GM18867 (cell line): ENCODE measurements around the gene HYAL1.

ENCODE experiments used
- ATAC-seq: cut with Tn5 transposase; IDR thresholded peaks from one replicate; pipeline ENCODE4 v1.9.1; 2021; ENCODE audit warnings: mild to moderate bottlenecking, moderate library complexity; ENCODE audit not compliant: unreplicated experiment

HYAL1 gene, protein sequence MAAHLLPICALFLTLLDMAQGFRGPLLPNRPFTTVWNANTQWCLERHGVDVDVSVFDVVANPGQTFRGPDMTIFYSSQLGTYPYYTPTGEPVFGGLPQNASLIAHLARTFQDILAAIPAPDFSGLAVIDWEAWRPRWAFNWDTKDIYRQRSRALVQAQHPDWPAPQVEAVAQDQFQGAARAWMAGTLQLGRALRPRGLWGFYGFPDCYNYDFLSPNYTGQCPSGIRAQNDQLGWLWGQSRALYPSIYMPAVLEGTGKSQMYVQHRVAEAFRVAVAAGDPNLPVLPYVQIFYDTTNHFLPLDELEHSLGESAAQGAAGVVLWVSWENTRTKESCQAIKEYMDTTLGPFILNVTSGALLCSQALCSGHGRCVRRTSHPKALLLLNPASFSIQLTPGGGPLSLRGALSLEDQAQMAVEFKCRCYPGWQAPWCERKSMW

DNA sequence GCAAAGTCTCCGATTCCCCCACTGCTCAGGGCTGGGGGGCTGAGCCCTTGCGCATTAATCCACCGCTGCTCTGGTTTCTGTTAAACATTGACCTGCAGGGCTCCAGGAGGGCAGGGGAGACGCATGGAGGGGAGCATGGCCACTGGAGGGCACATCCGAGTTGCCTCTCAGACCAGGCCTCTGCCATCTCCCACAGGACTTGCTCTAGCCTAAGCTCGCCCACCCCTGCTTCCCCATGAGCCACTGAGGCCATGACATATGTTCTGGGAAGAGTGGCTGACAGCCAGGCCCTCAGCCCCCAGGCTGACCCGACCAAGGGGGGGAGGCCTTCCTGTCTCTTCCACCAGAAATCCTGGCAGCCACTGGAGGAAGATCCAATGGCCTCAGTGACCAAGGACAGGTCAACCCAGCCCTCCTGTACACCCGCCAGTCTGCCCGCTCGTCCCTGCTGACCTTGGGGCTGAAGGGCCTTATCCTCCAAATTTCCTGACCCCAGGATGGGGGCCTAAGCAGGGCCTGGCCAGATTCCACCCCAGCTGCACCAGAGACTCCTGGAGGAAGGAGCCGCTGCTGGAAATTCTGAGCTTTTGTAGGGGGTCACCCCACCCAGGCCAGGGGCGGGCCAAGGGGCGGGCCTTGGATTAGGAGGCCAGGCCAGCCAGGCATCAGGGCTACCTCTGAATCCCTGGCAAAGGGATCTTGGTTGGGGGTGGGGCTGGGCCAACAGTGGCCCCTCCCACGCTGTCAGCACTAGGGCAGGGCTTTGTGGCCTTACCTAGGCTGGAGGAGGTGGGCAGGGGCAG lies at the start of gene HYAL1:
HYAL1 (minus strand) TSS at position 562 of the 803 bp plus-strand sequence. CDS start 618 bp downstream, outside the sequence.
- ATAC-seq = no peak

DNA sequence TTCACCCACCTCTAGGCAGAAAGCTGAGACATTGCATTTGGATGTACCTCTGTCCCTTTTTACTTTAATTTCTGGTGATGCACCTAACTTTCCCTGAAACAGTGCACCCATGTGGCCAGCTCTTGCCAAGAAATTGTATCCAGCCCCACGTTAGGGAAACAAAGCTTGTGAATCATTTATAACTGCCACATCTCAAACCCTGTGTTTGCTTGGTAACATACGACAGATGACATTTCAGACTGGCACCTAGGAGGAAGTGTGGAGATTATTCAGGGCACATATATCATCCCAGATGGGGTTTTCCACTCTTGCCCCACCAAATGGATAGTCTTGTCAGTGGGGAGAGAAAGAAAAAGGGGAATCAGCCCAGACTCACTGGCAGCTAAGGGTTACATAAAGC lies 49.4 kb upstream of the HYAL1 start:
- ATAC-seq = no peak

DNA sequence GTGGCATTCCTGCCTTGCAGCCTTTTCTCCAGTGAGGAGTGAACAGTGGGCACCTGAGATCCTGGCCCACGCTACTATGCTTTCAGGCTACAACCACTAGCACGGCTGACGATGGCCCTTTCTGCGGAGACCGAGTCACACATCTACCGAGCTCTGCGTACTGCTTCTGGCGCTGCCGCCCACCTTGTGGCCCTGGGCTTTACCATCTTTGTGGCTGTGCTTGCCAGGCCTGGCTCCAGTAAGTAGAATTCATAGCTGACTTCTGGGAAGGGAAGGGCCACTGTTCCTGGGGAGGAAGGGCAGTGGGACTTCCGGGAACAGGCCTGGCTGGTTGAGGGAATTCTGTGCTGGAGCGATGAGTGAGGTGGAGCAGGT lies 47.9 kb upstream of the HYAL1 start:
- no peak for ATAC-seq

DNA sequence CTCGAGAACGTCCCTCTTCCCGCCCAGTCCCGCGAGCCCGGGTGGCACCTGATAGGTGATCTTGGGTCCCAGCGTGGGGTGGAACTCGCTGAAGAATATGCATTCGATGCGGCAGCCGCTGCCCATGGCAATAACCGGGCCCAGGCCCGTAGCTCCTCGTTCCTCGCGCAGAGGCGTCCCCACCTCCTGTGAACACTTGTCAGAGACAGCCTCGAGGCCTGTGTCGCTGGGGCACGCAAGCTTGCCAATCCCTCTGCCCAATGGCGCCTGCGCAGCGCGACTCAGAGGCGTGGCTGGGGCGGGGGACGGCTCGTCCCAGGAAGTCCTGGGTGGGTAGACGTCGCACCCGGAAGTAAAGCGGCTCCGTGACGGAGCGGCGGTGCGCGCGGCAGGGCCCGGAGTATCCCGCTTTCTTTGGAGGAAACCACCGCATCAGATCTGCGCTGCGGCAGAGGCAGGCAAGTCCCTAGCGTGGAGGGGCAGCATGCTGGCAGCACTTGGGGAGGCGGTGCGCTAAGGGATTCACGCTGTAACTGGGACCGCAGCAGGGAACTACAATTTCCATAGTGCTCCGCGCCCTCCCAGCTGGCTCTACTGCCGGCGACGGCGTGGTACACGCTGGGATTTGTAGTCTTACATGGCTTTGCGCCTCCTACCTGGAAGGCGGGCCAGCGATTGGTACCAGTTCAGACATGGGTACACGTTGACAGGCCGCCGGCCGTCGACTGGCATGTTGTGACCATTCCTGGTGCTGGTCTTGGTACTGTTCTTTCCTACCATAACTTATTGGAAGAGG lies 47.4 kb upstream of the HYAL1 start, which contains the start of the genes CYB561D2 and NPRL2:
CYB561D2 (plus strand) TSS at position 336 of the 796 bp plus-strand sequence. CDS start 572 bp downstream, outside the sequence.
NPRL2 (minus strand) TSS at position 249 of the 796 bp plus-strand sequence; CDS start at position 126, 123 bp downstream.
- ATAC-seq = peak; percentile 83

DNA sequence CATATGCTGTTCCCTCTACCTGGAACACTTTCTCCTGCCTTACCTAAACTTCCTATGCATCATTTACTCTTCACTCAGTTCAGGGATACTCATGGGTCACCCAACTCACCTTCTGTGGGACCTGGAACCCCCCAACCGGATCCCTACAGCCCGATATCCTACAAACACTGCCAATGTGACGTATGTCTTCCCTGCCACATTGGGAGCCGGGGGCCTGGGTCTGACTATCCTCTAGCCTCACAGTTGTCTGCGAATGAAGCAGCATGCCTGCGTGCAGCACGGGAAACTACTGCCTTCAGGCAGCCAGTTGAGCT lies 46.8 kb upstream of the HYAL1 start:
- no peak for ATAC-seq

DNA sequence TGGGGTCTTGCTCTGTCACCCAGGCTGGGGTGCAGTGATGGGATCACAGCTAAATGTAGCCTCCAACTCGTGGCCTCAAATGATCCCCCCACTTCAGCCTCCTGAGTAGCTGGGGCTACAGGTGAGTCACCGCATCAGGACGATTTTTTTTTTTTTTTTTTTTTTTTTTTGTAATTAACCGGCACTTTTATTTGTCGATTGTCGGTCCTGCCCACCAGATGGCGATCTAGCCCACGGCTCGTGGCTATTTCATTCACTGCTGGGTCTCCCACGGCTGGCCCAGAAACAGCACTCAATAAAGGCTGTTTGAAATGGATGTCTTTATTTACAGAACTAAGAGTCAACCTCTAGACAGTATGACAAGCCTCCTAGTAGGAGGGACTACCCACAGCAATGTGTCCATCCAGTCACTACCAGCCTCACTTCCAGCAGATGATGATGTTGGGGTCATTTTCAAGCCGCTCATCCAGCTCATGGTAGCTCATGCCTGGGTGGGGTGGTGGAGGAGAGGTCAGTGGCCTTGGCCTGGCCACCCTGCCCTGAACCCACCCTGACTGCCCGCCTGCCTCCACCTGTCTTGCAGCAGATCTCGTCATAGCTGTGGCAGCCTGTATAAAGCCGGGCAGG lies 43.9 kb upstream of the HYAL1 start:
- no peak for ATAC-seq

DNA sequence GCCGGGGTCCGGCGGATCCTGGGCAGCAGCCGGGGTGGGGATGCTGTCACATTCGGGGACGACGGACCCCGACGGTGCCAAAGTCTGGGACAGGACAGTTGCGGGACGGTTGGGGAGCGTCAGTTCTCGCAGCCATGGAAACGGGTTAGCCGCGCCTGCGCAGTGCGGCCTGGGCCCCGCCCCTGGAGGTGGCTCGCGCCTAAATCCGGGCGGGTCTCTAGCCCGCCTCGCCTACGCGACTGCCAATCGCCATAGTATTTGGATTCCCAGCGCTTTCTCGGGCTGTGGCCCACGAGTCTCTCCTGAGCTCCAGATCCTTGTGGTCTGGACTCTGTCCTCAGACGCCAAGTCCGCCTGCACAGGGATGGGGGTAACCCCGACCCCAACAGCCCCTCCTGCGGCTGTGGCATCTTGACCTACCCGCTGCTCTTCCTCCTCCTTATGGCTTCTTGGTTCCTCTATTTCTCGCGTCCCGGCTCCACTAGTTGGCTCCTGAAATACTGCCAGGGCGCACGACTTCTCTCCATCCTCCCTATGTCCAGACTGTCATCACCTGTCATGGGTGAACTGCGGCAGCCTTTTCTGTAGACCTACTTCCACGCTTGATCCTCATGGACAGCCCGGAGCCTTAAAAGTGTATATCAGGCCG lies 42.3 kb upstream of the HYAL1 start, which contains the start of gene ZMYND10:
ZMYND10 (minus strand) TSS at position 147 of the 649 bp plus-strand sequence. CDS start 153 bp downstream, outside the sequence.
- ATAC-seq = no peak

DNA sequence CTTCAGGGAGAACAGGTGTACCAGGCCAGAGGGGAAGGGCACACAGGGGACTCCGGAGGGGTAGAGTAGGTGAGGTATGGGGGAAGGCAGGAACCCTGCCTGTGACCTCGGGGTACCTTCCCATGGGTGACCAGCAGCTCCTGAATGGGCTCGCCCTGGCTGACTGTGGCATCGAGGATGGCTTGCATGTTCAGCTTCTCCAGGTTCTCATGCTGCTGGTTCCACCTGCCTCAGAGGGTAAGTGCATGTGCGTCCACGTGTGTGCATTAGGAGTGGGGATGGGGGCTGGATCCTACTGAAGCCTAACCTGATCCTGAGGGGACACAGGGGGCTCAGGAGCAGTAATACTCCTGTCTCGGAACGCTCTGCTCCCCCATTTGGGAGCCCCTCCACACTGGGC lies 41.6 kb upstream of the HYAL1 start:
- no peak for ATAC-seq

DNA sequence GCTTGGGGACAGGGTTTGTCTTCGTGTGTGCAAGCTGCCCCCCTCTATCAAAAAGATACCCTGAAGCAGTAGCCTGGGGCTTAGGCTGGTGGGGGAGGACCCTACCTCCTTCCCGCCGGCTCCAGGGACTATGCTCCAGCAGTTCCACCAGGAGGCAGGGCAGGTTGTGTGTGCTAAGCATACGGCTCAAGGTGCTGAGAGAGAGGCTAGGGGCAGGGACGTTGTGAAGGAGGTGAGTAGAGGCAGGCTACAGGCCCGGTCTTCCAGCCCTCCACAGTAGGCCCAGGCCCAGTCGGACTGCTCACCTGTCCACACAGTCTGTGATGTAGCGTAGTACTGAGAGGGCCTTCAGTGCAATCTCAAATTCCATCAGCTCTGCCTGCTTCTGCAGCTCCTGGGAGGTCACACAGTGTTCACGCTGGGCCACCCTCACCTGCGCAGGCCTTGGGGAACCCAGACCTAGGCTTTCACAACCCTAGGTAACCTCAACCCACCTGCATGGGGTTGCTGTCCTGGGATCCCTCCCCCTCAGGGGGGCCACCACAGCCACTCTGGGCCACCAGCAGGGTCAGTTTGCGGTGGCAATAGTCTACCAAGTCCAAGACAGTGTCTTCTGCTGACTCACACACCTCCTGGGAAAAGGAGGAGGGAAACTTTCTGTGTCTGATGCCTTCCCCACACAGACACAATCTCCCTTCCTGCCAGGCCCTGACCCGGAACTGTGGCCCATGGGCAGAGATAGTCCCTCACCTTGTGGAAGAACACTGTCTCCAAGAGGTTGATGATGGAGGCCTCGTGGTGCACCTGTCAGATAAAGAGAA lies 39.6 kb upstream of the HYAL1 start:
- no peak for ATAC-seq

DNA sequence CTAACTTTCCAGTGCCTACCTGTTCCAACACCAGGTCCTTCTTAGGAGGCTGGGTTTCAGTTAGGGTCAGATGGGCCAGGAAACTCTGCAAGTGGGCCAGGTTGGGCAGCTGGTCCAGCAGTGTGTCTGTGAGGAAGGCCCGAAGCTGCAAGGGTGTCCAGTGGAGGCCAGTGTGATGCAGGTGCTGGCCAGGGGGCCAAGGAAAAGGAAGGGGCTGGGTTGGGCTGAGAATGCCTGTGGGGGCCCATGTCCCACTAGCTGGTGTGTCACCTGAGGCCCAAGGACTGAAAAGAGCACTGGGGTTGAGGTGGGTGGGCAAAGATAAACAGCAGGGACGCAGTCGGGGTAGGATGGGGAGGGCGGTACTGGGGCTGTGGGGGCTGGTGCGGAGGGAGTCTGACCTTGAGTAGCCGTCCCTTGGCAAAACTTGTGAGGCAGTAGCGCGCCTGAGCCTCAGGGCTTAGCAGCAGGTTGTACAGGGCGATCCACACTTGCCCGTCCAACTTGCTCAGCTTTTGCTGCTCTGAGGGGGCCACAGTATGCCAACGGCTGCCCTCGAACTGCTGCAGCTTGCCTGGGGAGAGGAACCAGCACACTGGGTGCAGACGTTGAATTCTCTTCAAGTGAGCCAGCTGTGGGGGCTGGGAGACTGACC lies 38.7 kb upstream of the HYAL1 start:
- ATAC-seq = no peak

DNA sequence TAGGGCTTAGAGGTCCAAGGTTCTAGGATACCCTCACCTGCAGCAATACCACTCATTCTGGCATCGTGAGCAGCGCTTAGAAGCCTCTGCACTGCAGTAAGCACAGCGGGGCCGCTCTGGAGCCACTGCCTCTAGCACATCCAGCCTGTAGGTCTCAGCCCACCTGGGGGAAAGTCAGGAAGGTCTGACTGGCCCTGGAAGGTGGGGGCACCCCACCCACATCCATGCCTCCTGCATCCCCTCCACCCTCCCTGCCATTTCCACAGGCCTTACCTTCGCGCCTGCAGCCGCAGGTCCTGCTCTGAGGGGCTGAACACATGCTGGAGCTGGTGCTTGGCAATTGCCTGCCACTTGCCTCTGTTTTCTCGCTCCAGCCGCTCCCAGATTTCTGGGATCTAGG lies 38.2 kb upstream of the HYAL1 start:
- ATAC-seq = no peak

DNA sequence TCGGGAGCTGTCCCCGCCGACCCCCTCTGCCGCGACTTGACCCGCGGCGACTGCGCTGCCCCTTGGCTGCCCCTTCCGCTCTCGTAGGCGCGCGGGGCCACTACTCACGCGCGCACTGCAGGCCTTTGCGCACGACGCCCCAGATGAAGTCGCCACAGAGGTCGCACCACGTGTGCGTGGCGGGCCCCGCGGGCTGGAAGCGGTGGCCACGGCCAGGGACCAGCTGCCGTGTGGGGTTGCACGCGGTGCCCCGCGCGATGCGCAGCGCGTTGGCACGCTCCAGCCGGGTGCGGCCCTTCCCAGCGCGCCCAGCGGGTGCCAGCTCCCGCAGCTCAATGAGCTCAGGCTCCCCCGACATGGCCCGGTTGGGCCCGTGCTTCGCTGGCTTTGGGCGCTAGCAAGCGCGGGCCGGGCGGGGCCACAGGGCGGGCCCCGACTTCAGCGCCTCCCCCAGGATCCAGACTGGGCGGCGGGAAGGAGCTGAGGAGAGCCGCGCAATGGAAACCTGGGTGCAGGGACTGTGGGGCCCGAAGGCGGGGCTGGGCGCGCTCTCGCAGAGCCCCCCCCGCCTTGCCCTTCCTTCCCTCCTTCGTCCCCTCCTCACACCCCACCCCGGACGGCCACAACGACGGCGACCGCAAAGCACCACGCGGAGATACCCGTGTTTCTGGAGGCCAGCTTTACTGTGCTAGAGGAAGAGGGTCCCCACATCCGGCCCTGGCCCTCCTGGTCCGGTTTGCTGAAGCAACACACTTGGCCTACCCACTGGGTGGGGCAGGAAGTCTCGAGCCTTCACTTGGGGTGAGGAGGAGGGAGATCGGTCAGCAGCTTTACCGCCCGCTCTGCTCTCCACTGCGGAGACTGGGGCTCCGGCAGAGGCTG lies 37.3 kb upstream of the HYAL1 start, which contains the start of gene RASSF1:
RASSF1 (minus strand) TSS at position 389 of the 882 bp plus-strand sequence; CDS start at position 358, 31 bp downstream.
- no peak for ATAC-seq

DNA sequence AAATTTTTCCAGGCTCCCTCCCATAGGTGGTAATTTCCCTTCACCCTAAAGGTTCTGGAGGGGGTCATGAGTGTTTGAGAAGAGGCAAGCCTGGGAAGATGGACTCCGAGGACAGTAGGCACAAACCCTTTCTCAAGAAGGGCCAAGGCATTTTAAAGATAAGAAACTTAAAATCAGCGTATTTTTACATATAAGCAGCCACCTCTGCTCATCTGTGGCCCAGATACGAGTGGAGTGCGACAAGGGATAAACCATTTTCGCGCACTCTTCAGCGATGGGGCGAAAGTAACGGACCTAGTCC lies 36.7 kb upstream of the HYAL1 start:
- ATAC-seq = no peak

DNA sequence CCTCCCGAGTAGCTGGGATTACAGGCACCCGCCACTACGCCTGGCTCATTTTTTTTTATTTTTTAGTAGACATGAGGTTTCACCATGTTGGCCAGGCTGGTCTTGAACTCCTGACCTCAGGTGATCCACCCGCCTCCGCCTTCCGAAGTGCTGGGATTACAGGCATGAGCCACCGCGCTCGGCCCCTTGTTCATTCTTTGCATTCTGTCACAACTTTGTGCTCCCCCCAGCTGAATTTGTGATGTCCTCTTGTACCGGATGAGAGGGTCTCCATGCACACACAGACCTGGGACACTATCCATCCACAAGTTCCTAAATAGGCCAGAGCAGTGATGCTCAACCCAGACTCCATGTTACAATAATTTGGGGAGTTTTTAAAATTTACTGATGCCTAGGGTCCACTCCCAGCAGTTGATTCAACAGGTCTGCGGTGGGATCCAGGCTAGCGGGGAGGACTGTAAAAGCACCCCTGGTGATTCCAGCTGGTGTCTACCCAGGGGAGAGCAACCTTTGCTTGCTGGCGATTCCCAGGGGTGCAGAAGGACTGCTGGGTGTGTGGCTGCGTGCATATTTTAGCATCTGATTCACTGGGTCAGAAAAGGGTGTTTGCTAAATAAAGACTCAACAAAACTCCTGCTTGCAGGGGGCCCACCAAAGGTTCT lies 36.2 kb upstream of the HYAL1 start:
- no peak for ATAC-seq

DNA sequence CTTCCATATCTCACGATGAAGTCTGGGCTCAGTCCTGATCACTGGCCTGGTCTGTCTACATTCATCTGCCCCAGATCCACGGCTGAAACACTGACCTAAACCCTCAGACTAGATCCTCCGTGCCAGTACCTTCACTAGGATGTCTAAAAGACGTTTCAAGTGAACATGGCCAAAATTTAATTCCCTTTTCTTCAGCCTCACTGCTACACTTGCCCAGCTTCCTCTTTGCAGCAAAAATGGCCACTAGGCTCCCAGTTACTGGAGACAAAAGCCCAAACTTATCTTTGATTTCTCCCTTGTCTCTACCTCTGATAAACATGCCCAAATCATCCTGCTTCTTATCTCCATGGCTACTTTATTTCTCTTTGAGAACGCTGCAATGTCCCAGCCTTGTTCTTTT lies 35.6 kb upstream of the HYAL1 start:
- no peak for ATAC-seq

DNA sequence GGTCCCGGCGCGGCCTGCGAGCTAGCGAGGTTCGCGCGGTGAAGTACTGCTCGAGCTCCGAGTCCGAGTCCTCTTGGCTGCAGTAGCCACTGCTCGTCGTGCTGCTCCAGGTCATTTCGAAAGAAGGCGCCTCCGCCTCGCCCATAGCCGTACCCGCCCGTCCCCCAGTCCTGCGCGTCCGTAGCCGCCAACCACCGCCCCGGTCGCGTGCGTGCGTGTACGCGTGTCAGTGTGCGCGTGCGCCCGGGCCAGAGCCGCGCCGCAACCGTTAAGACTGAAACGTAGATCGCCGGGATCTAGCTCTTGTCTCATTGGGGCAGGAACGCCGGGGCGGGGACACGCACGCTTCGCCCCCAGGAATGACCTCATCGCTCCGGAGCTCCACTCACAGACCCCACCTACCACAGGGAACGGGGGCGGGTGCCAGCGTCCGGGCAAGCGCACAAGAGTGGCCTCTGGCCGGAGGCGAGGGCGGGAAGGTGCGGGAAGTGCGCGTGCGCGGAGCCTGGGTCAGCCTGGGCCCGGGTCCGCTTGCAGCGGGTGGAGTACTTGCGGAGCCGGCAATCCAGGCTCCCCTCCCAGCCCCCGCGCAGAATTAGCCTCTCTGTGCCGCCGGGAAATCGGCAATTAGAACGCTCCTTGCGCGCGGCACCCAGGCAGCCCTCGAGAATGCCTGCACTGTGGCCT lies 33.9 kb upstream of the HYAL1 start:
- ATAC-seq = peak; percentile 69
